SK-N-SH treated with all-trans-retinoic acid at 6 μM for 48 hours (cell line): ENCODE data around the gene CFAP57.

Experiments
- ATAC-seq: fragments of 200-7000 bp; cut with Tn5 transposase; 3 replicates; pipeline ENCODE4 v1.9.1; 2020; ENCODE audit warnings: mild to moderate bottlenecking, moderate library complexity
- ARNTL ChIP-seq: fragments of 450-650 bp; formaldehyde crosslinking; IDR thresholded peaks from 2 replicates; pipeline ENCODE4 v1.5.0; 2020; ENCODE audit warnings: low read depth, mild to moderate bottlenecking, moderate library complexity, borderline replicate concordance
- BACH2 ChIP-seq: fragments of 250-450 bp; sonication (Bioruptor Pico); IDR thresholded peaks from 2 replicates; pipeline ENCODE4 v1.9.0; 2021; ENCODE audit warnings: mild to moderate bottlenecking, borderline replicate concordance
- CSDC2 ChIP-seq: fragments of 250-450 bp; sonication (Bioruptor Pico); IDR thresholded peaks from 2 replicates; pipeline ENCODE4 v1.5.0; 2020; ENCODE audit warnings: mild to moderate bottlenecking, moderate library complexity
- CSRNP3 ChIP-seq: fragments of 250-450 bp; sonication (Bioruptor Pico); IDR thresholded peaks from 2 replicates; pipeline ENCODE4 v1.5.1; 2021; ENCODE audit warnings: mild to moderate bottlenecking, moderate library complexity
- ESRRG ChIP-seq: fragments of 250-450 bp; sonication (Bioruptor Pico); IDR thresholded peaks from 2 replicates; pipeline ENCODE4 v1.6.1; 2021; ENCODE audit warnings: mild to moderate bottlenecking
- GLIS3 ChIP-seq: fragments of 250-450 bp; sonication (Bioruptor Pico); IDR thresholded peaks from 2 replicates; pipeline ENCODE4 v1.5.0; 2020; ENCODE audit warnings: mild to moderate bottlenecking, moderate library complexity
- ISL1 ChIP-seq: fragments of 250-450 bp; sonication (Bioruptor Pico); IDR thresholded peaks from 2 replicates; pipeline ENCODE4 v2.1.2; 2022; ENCODE audit warnings: mild to moderate bottlenecking, moderate library complexity
- OSR1 ChIP-seq: fragments of 250-450 bp; sonication (Bioruptor Pico); IDR thresholded peaks from 2 replicates; pipeline ENCODE4 v1.8.0; 2022; ENCODE audit warnings: moderate library complexity, mild to moderate bottlenecking, inconsistent platforms
- PATZ1 ChIP-seq: fragments of 250-450 bp; sonication (Bioruptor Pico); IDR thresholded peaks from 2 replicates; pipeline ENCODE4 v1.8.0; 2020; ENCODE audit warnings: mild to moderate bottlenecking, moderate library complexity, borderline replicate concordance
- PPARA ChIP-seq: fragments of 250-450 bp; sonication (Bioruptor Pico); IDR thresholded peaks from 2 replicates; pipeline ENCODE4 v1.5.0; 2020; ENCODE audit warnings: mild to moderate bottlenecking, borderline replicate concordance
- RARB ChIP-seq: fragments of 250-450 bp; sonication (Bioruptor Pico); IDR thresholded peaks from 2 replicates; pipeline ENCODE4 v1.8.0; 2021; ENCODE audit warnings: mild to moderate bottlenecking, moderate library complexity
- SNAI2 ChIP-seq: fragments of 250-450 bp; sonication (Bioruptor Pico); IDR thresholded peaks from 2 replicates; pipeline ENCODE4 v1.5.0; 2020; ENCODE audit warnings: mild to moderate bottlenecking, moderate library complexity
- TCF4 ChIP-seq: fragments of 250-450 bp; sonication (Bioruptor Pico); IDR thresholded peaks from 2 replicates; pipeline ENCODE4 v1.8.0; 2021; ENCODE audit warnings: mild to moderate bottlenecking, moderate library complexity, borderline replicate concordance
- TOX ChIP-seq: fragments of 250-450 bp; sonication (Bioruptor Pico); IDR thresholded peaks from 2 replicates; pipeline ENCODE4 v1.8.0; 2021; ENCODE audit warnings: mild to moderate bottlenecking, moderate library complexity, borderline replicate concordance
- ZC3H10 ChIP-seq: fragments of 250-450 bp; sonication (Bioruptor Pico); IDR thresholded peaks from 2 replicates; pipeline ENCODE4 v1.5.1; 2021; ENCODE audit warnings: mild to moderate bottlenecking, moderate library complexity
- ZFP3 ChIP-seq: fragments of 250-450 bp; sonication (Bioruptor Pico); IDR thresholded peaks from 2 replicates; pipeline ENCODE4 v1.5.0; 2020; ENCODE audit warnings: mild to moderate bottlenecking, moderate library complexity
- ZFP30 ChIP-seq: fragments of 450-650 bp; formaldehyde crosslinking; IDR thresholded peaks from 2 replicates; pipeline ENCODE4 v1.5.0; 2022; ENCODE audit warnings: mild to moderate bottlenecking, moderate library complexity
- ZNF565 ChIP-seq: fragments of 450-650 bp; formaldehyde crosslinking; conservative IDR thresholded peaks from 2 replicates; pipeline ENCODE4 v1.5.0; 2020; ENCODE audit warnings: low read depth, mild to moderate bottlenecking, moderate library complexity
- ZNF70 ChIP-seq: fragments of 450-650 bp; formaldehyde crosslinking; IDR thresholded peaks from 2 replicates; pipeline ENCODE4 v1.5.0; 2020; ENCODE audit warnings: mild to moderate bottlenecking, moderate library complexity
- ZNF8 ChIP-seq: fragments of 450-650 bp; formaldehyde crosslinking; IDR thresholded peaks from 2 replicates; pipeline ENCODE4 v1.5.0; 2020; ENCODE audit warnings: mild to moderate bottlenecking, moderate library complexity
- TF ChIP-seq, protein P1 (sequence below): fragments of 250-450 bp; sonication (Bioruptor Pico); IDR thresholded peaks from 2 replicates; pipeline ENCODE4 v1.5.1; 2020; ENCODE audit warnings: low read depth, mild to moderate bottlenecking, moderate library complexity
- TF ChIP-seq, protein P2 (sequence below): fragments of 250-450 bp; sonication (Bioruptor Pico); IDR thresholded peaks from 2 replicates; pipeline ENCODE4 v1.8.0; 2021; ENCODE audit warnings: low read depth, mild to moderate bottlenecking, moderate library complexity, borderline replicate concordance
- TF ChIP-seq, protein P3 (sequence below): fragments of 250-450 bp; sonication (Bioruptor Pico); IDR thresholded peaks from 2 replicates; pipeline ENCODE4 v1.5.0; 2020; ENCODE audit warnings: mild to moderate bottlenecking, moderate library complexity

The CFAP57 gene

GRCh38 chr1:43197343-43198127, 25.4 kb downstream of the CFAP57 start:
- peak; percentile 45; the same call in 2 of the 3 replicates for ATAC-seq
- TF ChIP-seq ESRRG (CRISPR knock-in tag) (no peak), OSR1 (CRISPR knock-in tag) (no peak), TCF4 (CRISPR knock-in tag) (no peak), ZFP3 (no peak), TOX (CRISPR knock-in tag) (no peak), ZFP30 (CRISPR knock-in tag) (no peak), CSRNP3 (CRISPR knock-in tag) (no peak), SNAI2 (CRISPR knock-in tag) (no peak), RARB (CRISPR knock-in tag) (no peak), PATZ1 (CRISPR knock-in tag) (no peak), ISL1 (CRISPR knock-in tag) (no peak)
- TF ChIP-seq, all 23 proteins: peak for 0

DNA sequence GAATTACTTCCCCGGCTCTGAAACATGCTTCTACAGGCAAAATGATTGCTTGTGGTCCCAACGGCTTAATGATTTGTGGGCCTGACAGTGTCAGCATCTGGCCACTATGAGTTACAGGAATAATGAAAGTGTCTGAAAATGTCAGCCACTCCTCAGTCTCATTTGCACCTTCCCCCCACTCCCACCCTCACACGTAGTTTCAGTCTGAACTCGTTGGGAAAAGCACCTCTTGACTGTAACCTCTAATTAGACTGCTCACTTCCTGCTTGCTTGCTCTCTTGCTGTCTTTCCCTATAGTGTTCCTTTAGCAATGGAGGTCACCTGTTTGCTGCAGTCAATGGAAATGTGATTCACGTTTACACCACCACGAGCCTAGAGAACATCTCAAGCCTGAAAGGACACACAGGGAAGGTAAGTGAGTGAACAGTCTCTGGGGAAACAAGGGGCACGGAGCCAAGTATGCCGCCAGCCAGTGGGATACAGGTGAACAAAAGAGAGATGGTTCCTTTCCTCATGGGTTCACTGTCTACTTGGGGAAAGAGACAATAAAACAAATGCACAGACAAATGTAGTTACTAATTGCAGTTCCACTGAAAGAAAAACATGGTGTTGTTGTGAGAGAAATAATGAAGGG, 27.1 kb downstream of the CFAP57 start:
- TF ChIP-seq ZFP30 (CRISPR knock-in tag): no peak
- no peak for TF ChIP-seq PPARA (CRISPR knock-in tag)
- TF ChIP-seq, all 23 proteins: peak for 0
- ATAC-seq: no peak

GRCh38 chr1:43203859-43204258, 31.7 kb downstream of the CFAP57 start:
- TF ChIP-seq BACH2 (CRISPR knock-in tag) (no peak), PPARA (CRISPR knock-in tag) (no peak), ZNF8 (no peak), ARNTL (CRISPR knock-in tag) (no peak), ZNF70 (CRISPR knock-in tag) (no peak), CSRNP3 (CRISPR knock-in tag) (no peak), ZC3H10 (no peak), ESRRG (CRISPR knock-in tag) (no peak)
- TF ChIP-seq, protein P1, sequence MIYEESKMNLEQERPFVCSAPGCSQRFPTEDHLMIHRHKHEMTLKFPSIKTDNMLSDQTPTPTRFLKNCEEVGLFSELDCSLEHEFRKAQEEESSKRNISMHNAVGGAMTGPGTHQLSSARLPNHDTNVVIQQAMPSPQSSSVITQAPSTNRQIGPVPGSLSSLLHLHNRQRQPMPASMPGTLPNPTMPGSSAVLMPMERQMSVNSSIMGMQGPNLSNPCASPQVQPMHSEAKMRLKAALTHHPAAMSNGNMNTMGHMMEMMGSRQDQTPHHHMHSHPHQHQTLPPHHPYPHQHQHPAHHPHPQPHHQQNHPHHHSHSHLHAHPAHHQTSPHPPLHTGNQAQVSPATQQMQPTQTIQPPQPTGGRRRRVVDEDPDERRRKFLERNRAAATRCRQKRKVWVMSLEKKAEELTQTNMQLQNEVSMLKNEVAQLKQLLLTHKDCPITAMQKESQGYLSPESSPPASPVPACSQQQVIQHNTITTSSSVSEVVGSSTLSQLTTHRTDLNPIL (CRISPR knock-in tag): no peak
- TF ChIP-seq, all 23 proteins: peak for 0
- ATAC-seq: no peak

GRCh38 chr1:43204394-43204793, 32.3 kb downstream of the CFAP57 start:
- ATAC-seq: no peak
- no peak for TF ChIP-seq GLIS3 (CRISPR knock-in tag)
- TF ChIP-seq TOX (CRISPR knock-in tag): no peak
- no peak for TF ChIP-seq ZNF70 (CRISPR knock-in tag)
- TF ChIP-seq CSRNP3 (CRISPR knock-in tag): no peak
- no peak for TF ChIP-seq PPARA (CRISPR knock-in tag)
- TF ChIP-seq ZNF565 (CRISPR knock-in tag): no peak
- no peak for TF ChIP-seq TCF4 (CRISPR knock-in tag)
- TF ChIP-seq ARNTL (CRISPR knock-in tag): no peak
- TF ChIP-seq, protein P2, sequence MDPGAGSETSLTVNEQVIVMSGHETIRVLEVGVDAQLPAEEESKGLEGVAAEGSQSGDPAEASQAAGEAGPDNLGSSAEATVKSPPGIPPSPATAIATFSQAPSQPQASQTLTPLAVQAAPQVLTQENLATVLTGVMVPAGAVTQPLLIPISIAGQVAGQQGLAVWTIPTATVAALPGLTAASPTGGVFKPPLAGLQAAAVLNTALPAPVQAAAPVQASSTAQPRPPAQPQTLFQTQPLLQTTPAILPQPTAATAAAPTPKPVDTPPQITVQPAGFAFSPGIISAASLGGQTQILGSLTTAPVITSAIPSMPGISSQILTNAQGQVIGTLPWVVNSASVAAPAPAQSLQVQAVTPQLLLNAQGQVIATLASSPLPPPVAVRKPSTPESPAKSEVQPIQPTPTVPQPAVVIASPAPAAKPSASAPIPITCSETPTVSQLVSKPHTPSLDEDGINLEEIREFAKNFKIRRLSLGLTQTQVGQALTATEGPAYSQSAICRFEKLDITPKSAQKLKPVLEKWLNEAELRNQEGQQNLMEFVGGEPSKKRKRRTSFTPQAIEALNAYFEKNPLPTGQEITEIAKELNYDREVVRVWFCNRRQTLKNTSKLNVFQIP (CRISPR knock-in tag): no peak
- TF ChIP-seq CSDC2 (CRISPR knock-in tag): no peak
- no peak for TF ChIP-seq ZFP3
- TF ChIP-seq, protein P3, sequence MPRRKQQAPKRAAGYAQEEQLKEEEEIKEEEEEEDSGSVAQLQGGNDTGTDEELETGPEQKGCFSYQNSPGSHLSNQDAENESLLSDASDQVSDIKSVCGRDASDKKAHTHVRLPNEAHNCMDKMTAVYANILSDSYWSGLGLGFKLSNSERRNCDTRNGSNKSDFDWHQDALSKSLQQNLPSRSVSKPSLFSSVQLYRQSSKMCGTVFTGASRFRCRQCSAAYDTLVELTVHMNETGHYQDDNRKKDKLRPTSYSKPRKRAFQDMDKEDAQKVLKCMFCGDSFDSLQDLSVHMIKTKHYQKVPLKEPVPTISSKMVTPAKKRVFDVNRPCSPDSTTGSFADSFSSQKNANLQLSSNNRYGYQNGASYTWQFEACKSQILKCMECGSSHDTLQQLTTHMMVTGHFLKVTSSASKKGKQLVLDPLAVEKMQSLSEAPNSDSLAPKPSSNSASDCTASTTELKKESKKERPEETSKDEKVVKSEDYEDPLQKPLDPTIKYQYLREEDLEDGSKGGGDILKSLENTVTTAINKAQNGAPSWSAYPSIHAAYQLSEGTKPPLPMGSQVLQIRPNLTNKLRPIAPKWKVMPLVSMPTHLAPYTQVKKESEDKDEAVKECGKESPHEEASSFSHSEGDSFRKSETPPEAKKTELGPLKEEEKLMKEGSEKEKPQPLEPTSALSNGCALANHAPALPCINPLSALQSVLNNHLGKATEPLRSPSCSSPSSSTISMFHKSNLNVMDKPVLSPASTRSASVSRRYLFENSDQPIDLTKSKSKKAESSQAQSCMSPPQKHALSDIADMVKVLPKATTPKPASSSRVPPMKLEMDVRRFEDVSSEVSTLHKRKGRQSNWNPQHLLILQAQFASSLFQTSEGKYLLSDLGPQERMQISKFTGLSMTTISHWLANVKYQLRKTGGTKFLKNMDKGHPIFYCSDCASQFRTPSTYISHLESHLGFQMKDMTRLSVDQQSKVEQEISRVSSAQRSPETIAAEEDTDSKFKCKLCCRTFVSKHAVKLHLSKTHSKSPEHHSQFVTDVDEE (CRISPR knock-in tag): no peak
